Tibial nerve (tissue), 4 donors: ENCODE results near the gene NDUFB2.

Source experiments
- CTCF ChIP-seq, 5 experiments: fragments of 200-600 bp in 3 of 5; fragments of 450-650 bp in 2 of 5; sonication (generic) in 3 of 5; IDR thresholded peaks; one replicate each; pipeline ENCODE4 v1.5.1; 2016 to 2019; ENCODE audit warnings: antibody characterized with exemption in 5 of 5, mild to moderate bottlenecking in 3 of 5, moderate library complexity in 2 of 5
- EP300 ChIP-seq, 2 donors: sonication (generic); formaldehyde crosslinking; IDR thresholded peaks; one replicate each; pipeline ENCODE4 v1.6.1; 2017; ENCODE audit warnings: antibody characterized with exemption in 2 of 2, mild to moderate bottlenecking in 1 of 2
- POLR2A ChIP-seq, 2 donors: fragments of 450-650 bp; IDR thresholded peaks; one replicate each; pipeline ENCODE4 v1.6.1; 2017; ENCODE audit warnings: antibody characterized with exemption in 2 of 2, mild to moderate bottlenecking in 2 of 2, moderate library complexity in 2 of 2

GRCh38 chr7:140683657-140684056, 12.9 kb upstream of the NDUFB2 start:
- no peak for TF ChIP-seq CTCF (IDR thresholded peaks at IDR 0.05)
- no peak for TF ChIP-seq POLR2A (IDR thresholded peaks at IDR 0.05)
- TF ChIP-seq EP300 (IDR thresholded peaks at IDR 0.05), result no peak
